ENCODE data around the gene CEPT1.

DNA sequence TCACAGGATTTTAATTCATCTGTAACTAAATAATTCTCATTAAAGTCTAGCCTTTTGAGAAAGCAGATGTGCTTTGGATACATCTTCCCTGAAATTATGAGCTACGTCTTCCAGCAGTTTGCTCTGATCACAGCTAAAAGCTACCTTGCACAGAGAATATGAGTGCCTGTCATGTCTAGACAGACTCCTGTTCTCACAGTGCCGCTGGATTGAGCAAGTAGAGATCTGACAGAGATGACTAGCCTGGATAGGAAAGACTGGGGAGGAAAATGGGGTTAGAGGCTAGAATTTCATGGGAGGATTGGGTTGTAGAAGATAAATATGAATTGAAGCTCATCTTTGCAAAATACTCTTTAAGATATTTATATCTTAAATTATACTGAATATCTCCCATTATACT is 24.1 kb downstream of the CEPT1 start:
- TF ChIP-seq, protein P1, sequence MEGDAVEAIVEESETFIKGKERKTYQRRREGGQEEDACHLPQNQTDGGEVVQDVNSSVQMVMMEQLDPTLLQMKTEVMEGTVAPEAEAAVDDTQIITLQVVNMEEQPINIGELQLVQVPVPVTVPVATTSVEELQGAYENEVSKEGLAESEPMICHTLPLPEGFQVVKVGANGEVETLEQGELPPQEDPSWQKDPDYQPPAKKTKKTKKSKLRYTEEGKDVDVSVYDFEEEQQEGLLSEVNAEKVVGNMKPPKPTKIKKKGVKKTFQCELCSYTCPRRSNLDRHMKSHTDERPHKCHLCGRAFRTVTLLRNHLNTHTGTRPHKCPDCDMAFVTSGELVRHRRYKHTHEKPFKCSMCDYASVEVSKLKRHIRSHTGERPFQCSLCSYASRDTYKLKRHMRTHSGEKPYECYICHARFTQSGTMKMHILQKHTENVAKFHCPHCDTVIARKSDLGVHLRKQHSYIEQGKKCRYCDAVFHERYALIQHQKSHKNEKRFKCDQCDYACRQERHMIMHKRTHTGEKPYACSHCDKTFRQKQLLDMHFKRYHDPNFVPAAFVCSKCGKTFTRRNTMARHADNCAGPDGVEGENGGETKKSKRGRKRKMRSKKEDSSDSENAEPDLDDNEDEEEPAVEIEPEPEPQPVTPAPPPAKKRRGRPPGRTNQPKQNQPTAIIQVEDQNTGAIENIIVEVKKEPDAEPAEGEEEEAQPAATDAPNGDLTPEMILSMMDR (IDR thresholded peaks at IDR 0.05), result no peak
- TF ChIP-seq POLR2A (IDR thresholded peaks at IDR 0.05), result no peak

All from body of pancreas (tissue), 4 donors.